Caco-2 (cell line): ENCODE measurements around the gene TESMIN. TPM values are rescaled to one million over a fixed set of nuclear protein-coding genes. Genes with fewer than 3 reads are reported as not detected.

Source experiments
- BruUV-seq: library from RNA; stranded (reverse); fragments of 400-500 nt; replicated peaks from 2 replicates; lab custom pipeline; 2021; lab: Mats Ljungman, UMichigan
- CTCF ChIA-PET: fragments of 300-600 bp; sonication (Branson Sonifier 250); formaldehyde crosslinking; loops from one replicate; lab custom pipeline; 2022; ENCODE audit warnings: antibody characterized with exemption; lab: Charles Lee
- POLR2A ChIA-PET: fragments of 300-600 bp; sonication (Branson Sonifier 250); formaldehyde crosslinking; loops from one replicate; lab custom pipeline; 2022; ENCODE audit warnings: antibody characterized with exemption; lab: Charles Lee
- DNase-seq, 2 experiments: peaks; one replicate each; pipeline versions ENCODE4 v3.0.0 to v3.0.0-alpha.2; 2020 to 2022
- H3K27me3 ChIP-seq: replicated peaks from 2 replicates; pipeline ENCODE4 v1.6.0; 2011; ENCODE audit warnings: low read length; ENCODE audit not compliant: control insufficient read depth, insufficient read depth
- H3K36me3 ChIP-seq: 2 replicates; pipeline ENCODE4 v1.5.1; 2011; ENCODE audit warnings: low read length; ENCODE audit not compliant: control insufficient read depth, insufficient read depth
- H3K4me1 ChIP-seq: fragments of 250-450 bp; sonication (Bioruptor Pico); 2 replicates; pipeline ENCODE4 v1.5.1; 2020; ENCODE audit warnings: mild to moderate bottlenecking
- H3K4me3 ChIP-seq: 2 replicates; pipeline ENCODE4 v1.5.1; 2011; ENCODE audit warnings: low read depth, mild to moderate bottlenecking, control low read depth, low read length
- H3K9me3 ChIP-seq: fragments of 250-450 bp; sonication (Bioruptor Pico); 2 replicates; pipeline ENCODE4 v1.5.1; 2020; ENCODE audit warnings: mild to moderate bottlenecking, moderate library complexity
- H3K27ac Mint-ChIP-seq: one replicate; pipeline ENCODE4 v1.8.0; 2022; ENCODE audit warnings: mixed read lengths; ENCODE audit not compliant: unreplicated experiment
- H3K27me3 Mint-ChIP-seq: one replicate; pipeline ENCODE4 v1.8.0; 2022; ENCODE audit warnings: mixed read lengths; ENCODE audit not compliant: insufficient read depth, unreplicated experiment
- H3K36me3 Mint-ChIP-seq: one replicate; pipeline ENCODE4 v1.8.0; 2022; ENCODE audit warnings: mild to moderate bottlenecking, mixed read lengths; ENCODE audit not compliant: insufficient read depth, unreplicated experiment
- H3K4me1 Mint-ChIP-seq: one replicate; pipeline ENCODE4 v1.8.0; 2022; ENCODE audit warnings: low read depth, mixed read lengths; ENCODE audit not compliant: unreplicated experiment
- H3K4me3 Mint-ChIP-seq: one replicate; pipeline ENCODE4 v1.8.0; 2022; ENCODE audit warnings: mild to moderate bottlenecking, moderate library complexity, mixed read lengths; ENCODE audit not compliant: unreplicated experiment
- H3K9me3 Mint-ChIP-seq: one replicate; pipeline ENCODE4 v1.8.0; 2022; ENCODE audit warnings: mixed read lengths; ENCODE audit not compliant: unreplicated experiment
- intact Hi-C: fragments of 100-400 bp; cut with micrococcal nuclease; formaldehyde crosslinking; loops from one replicate; pipeline ENCODE4 v1.10.0; 2022; ENCODE audit not compliant: unreplicated experiment
- total RNA-seq: library from RNA; stranded (reverse); gene quantifications from 2 replicates; pipeline ENCODE4 v1.2.3, GENCODE V29; 2022
- TF ChIP-seq, protein P1 (sequence below), 2 experiments: fragments of 200-600 bp in 1 of 2; IDR thresholded peaks; 1 replicate in 1 of 2; 2 replicates in 1 of 2; pipeline versions ENCODE4 v1.5.1 to v1.8.0; 2011 to 2022; ENCODE audit warnings: antibody characterized with exemption in 1 of 2, control low read depth in 1 of 2, inconsistent platforms in 1 of 2, low read depth in 1 of 2, low read length in 1 of 2, mild to moderate bottlenecking in 1 of 2, moderate library complexity in 1 of 2; ENCODE audit not compliant: insufficient read depth in 1 of 2, severe bottlenecking in 1 of 2, unreplicated experiment in 1 of 2

TESMIN gene
- total RNA-seq, 1 experiment from 2014 or later: 26.2 TPM

DNA sequence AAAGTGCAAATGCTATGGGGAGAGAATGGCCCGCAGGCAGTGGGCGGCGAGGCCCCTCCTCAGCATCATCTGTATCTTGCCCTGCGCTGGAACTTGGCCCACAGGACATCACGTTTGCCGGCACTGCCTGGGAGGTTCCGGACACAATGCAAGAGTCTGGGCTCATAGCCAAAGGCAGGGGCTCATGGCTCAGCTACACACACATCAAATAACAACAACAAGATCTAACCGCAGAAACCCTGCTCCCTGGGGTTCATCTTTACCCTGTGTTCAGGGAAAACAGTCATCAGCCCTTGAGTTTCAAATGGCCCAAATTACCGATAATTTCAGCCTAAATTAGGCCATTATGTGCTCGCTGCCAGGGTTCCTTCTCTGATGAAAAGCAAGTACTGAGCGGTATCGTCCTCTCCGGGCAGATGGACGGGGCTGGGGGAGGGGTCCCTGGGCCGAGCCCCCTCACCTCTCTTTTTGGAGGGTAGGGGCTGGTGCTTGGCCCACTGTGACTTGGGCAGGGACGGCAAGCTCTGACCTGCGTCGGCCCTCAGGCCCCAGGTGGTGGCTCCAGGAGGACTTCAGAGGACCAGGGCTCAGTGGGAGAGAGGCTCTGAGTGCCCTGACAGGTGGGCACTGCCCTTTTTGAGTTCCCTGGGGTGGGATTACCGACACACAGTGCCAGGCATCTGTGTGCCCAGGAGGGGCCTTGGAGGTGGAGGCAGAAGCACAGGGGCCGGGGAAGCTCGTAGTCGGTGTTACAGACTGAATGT lies 92.0 kb downstream of the TESMIN start:
- H3K4me3 Mint-ChIP-seq: no peak overlapping the region
- no TSS peak for BruUV-seq
- no peaks in the 10 kb centered on the region for H3K4me1 ChIP-seq
- peaks cover 12% of the 10 kb centered on the region; the same call in 1 of the 2 replicates for H3K9me3 ChIP-seq
- DNase-seq: peak in 1 of 2 experiments; percentile 32
- H3K4me1 Mint-ChIP-seq: no peaks in the 10 kb centered on the region
- H3K4me3 ChIP-seq: no peak overlapping the region
- H3K9me3 Mint-ChIP-seq: no peaks in the 10 kb centered on the region
- no peak overlapping the region for H3K27ac Mint-ChIP-seq
- H3K36me3 Mint-ChIP-seq: no peaks in the 10 kb centered on the region
- H3K36me3 ChIP-seq: no peaks in the 10 kb centered on the region
- no peaks in the 10 kb centered on the region for H3K27me3 ChIP-seq
- intact Hi-C loops: no loop called here
- ChIA-PET POLR2A (no interaction called here), CTCF (interaction anchor here (0.7 kb wide), 1 partner anchor 69 kb away, joined by 3 read pairs; no protein-coding TSS in a partner anchor)
- peaks cover 16% of the 10 kb centered on the region for H3K27me3 Mint-ChIP-seq
- TF ChIP-seq, protein P1, sequence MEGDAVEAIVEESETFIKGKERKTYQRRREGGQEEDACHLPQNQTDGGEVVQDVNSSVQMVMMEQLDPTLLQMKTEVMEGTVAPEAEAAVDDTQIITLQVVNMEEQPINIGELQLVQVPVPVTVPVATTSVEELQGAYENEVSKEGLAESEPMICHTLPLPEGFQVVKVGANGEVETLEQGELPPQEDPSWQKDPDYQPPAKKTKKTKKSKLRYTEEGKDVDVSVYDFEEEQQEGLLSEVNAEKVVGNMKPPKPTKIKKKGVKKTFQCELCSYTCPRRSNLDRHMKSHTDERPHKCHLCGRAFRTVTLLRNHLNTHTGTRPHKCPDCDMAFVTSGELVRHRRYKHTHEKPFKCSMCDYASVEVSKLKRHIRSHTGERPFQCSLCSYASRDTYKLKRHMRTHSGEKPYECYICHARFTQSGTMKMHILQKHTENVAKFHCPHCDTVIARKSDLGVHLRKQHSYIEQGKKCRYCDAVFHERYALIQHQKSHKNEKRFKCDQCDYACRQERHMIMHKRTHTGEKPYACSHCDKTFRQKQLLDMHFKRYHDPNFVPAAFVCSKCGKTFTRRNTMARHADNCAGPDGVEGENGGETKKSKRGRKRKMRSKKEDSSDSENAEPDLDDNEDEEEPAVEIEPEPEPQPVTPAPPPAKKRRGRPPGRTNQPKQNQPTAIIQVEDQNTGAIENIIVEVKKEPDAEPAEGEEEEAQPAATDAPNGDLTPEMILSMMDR (IDR thresholded peaks at IDR 0.05; ENCODE audit: insufficient read depth in 1 of 2, low read depth in 1 of 2, low read length in 1 of 2, severe bottlenecking in 1 of 2, unreplicated experiment in 1 of 2): no peak

DNA sequence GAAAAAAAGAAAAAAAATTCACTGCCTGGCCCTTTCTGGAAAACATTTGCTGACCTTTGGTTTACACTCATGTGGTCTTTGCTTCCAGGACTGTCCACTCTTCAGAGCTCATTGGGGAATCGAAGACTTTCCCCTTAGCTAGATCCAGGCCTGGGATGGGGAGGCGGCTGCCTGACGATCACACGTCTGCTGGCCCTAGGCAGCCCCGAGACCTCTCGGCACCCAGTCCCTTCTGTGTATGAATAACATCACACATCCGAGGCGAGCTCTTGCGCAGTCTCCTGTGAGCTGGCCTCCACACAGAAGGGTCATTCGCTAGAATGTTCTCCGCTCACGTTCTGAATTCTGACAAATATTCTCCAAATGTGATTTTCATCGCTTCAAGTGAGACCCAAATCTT lies 92.7 kb downstream of the TESMIN start:
- no TSS peak for BruUV-seq
- no peak overlapping the region for H3K4me3 Mint-ChIP-seq
- H3K27me3 Mint-ChIP-seq: peaks cover 16% of the 10 kb centered on the region

DNA sequence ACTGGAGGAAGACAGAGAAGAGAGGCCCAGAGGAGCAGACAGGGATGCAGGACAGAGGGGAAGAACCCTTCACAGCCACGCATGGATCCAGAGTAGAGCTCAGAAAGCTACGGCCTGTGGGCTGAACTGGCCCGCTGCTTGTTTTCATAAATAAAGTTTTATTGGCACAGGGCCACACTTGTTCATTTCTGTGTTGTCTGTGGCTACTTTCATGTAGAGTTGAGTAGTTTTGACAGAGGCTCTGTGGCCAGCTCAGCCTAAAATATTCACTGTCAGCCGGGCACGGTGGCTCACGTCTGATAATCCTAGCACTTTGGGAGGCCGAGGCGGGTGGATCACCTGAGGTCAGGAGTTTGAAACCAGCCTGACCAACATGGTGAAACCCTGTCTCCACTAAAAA lies 93.2 kb downstream of the TESMIN start:
- Mint-ChIP-seq H3K36me3 (no peaks in the 10 kb centered on the region), H3K4me1 (no peaks in the 10 kb centered on the region), H3K9me3 (no peaks in the 10 kb centered on the region), H3K27me3 (peaks cover 11% of the 10 kb centered on the region), H3K27ac (no peak overlapping the region), H3K4me3 (no peak overlapping the region)
- TF ChIP-seq, protein P1 (IDR thresholded peaks at IDR 0.05; ENCODE audit: insufficient read depth in 1 of 2, low read depth in 1 of 2, low read length in 1 of 2, severe bottlenecking in 1 of 2, unreplicated experiment in 1 of 2): no peak
- POLR2A ChIA-PET: no interaction called here
- BruUV-seq: no TSS peak
- Histone ChIP-seq H3K27me3 (no peaks in the 10 kb centered on the region; the same call in 1 of the 2 replicates), H3K4me1 (no peaks in the 10 kb centered on the region), H3K4me3 (no peak overlapping the region), H3K36me3 (no peaks in the 10 kb centered on the region), H3K9me3 (peaks cover 11% of the 10 kb centered on the region; the same call in 1 of the 2 replicates)
- intact Hi-C loops: no loop called here
- CTCF ChIA-PET: no interaction called here
- DNase-seq: no peak

More for the DNA sequence above, 92.7 kb downstream of the TESMIN start:
- no peaks in the 10 kb centered on the region for H3K9me3 Mint-ChIP-seq
- TF ChIP-seq, protein P1 (IDR thresholded peaks at IDR 0.05; ENCODE audit: insufficient read depth in 1 of 2, low read depth in 1 of 2, low read length in 1 of 2, severe bottlenecking in 1 of 2, unreplicated experiment in 1 of 2): no peak
- H3K36me3 Mint-ChIP-seq: no peaks in the 10 kb centered on the region
- no peaks in the 10 kb centered on the region for H3K36me3 ChIP-seq
- H3K27ac Mint-ChIP-seq: no peak overlapping the region
- no peak overlapping the region for H3K4me3 ChIP-seq
- H3K27me3 ChIP-seq: no peaks in the 10 kb centered on the region
- H3K4me1 ChIP-seq: no peaks in the 10 kb centered on the region
- DNase-seq: no peak
- H3K9me3 ChIP-seq: peaks cover 12% of the 10 kb centered on the region; the same call in 1 of the 2 replicates
- ChIA-PET POLR2A (no interaction called here), CTCF (interaction anchor here (0.7 kb wide), 1 partner anchor 70 kb away, joined by 3 read pairs; no protein-coding TSS in a partner anchor)
- no peaks in the 10 kb centered on the region for H3K4me1 Mint-ChIP-seq
- intact Hi-C loops: no loop called here

Other genes with a start within 250 kb of the TESMIN start
- 72.6 and 94.4 TPM in 2 replicates for gene GAL, start 67.0 kb downstream of the TESMIN start, total RNA-seq
- 5.7 and 6.3 TPM in 2 replicates for gene CPT1A, start 90.4 kb upstream of the TESMIN start, total RNA-seq
- 179 and 195 TPM in 2 replicates for gene MRPL21, start 152.3 kb upstream of the TESMIN start, total RNA-seq
- gene IGHMBP2, start 152.4 kb upstream of the TESMIN start, total RNA-seq: 49.1 and 55.5 TPM in 2 replicates
- gene MRGPRD, start 229.5 kb upstream of the TESMIN start, total RNA-seq: not detected in 2 replicates